Loucy (cell line): ENCODE results near the gene FUT4.
A peak's percentile ranks its signal among the peaks of the same experiment; 100 is the strongest.

Source experiments
- H2AFZ ChIP-seq: fragments of 200-600 bp; sonication (generic); 2 replicates; pipeline ENCODE4 v1.6.0; 2016; ENCODE audit warnings: antibody characterized with exemption, mild to moderate bottlenecking, low read length, moderate library complexity
- H3F3A ChIP-seq: fragments of 200-600 bp; 2 replicates; pipeline ENCODE4 v1.6.0; 2016; ENCODE audit warnings: antibody characterized with exemption, low read depth, mild to moderate bottlenecking
- H3K27me3 ChIP-seq: fragments of 200-600 bp; sonication (generic); 2 replicates; pipeline ENCODE4 v1.6.1; 2014; ENCODE audit warnings: low read length, mild to moderate bottlenecking; ENCODE audit not compliant: insufficient read depth, poor library complexity, severe bottlenecking
- H3K36me3 ChIP-seq: fragments of 200-600 bp; sonication (generic); 2 replicates; pipeline ENCODE4 v1.6.1; 2016; ENCODE audit warnings: low read length; ENCODE audit not compliant: insufficient read depth
- H3K4me1 ChIP-seq: fragments of 200-600 bp; sonication (generic); 2 replicates; pipeline ENCODE4 v1.5.1; 2014; ENCODE audit warnings: low read length, mild to moderate bottlenecking; ENCODE audit not compliant: insufficient read depth, poor library complexity, severe bottlenecking
- H3K4me2 ChIP-seq: fragments of 200-600 bp; sonication (generic); 2 replicates; pipeline ENCODE4 v1.6.0; 2014; ENCODE audit warnings: antibody characterized with exemption, low read length, low read depth, mild to moderate bottlenecking; ENCODE audit not compliant: poor library complexity, severe bottlenecking
- H3K4me3 ChIP-seq: fragments of 200-600 bp; sonication (generic); 2 replicates; pipeline ENCODE4 v1.5.1; 2014; ENCODE audit warnings: low read length, mild to moderate bottlenecking, mixed read lengths; ENCODE audit not compliant: poor library complexity, severe bottlenecking
- H3K79me2 ChIP-seq: fragments of 200-600 bp; sonication (generic); 2 replicates; pipeline ENCODE4 v1.6.1; 2014; ENCODE audit warnings: low read length; ENCODE audit not compliant: insufficient read depth
- H3K9ac ChIP-seq: fragments of 200-600 bp; sonication (generic); 2 replicates; pipeline ENCODE4 v1.6.0; 2014; ENCODE audit warnings: mild to moderate bottlenecking, low read depth, low read length, moderate library complexity; ENCODE audit not compliant: poor library complexity, severe bottlenecking
- H3K9me2 ChIP-seq: fragments of 200-600 bp; sonication (generic); replicated peaks from 2 replicates; pipeline ENCODE4 v1.6.1; 2016; ENCODE audit warnings: low read depth, low read length, mixed read lengths
- H3K9me3 ChIP-seq: fragments of 200-600 bp; sonication (generic); 2 replicates; pipeline ENCODE4 v1.6.1; 2014; ENCODE audit warnings: mild to moderate bottlenecking, antibody characterized with exemption, low read length, low read depth; ENCODE audit not compliant: insufficient read depth
- H4K20me1 ChIP-seq: fragments of 200-600 bp; sonication (generic); 2 replicates; pipeline ENCODE4 v1.6.0; 2014; ENCODE audit warnings: antibody characterized with exemption, low read length, mild to moderate bottlenecking; ENCODE audit not compliant: insufficient read depth, poor library complexity, severe bottlenecking
- EZH2phosphoT487 ChIP-seq: fragments of 200-600 bp; IDR thresholded peaks from 2 replicates; pipeline ENCODE4 v1.6.1; 2018; ENCODE audit warnings: antibody characterized with exemption, mild to moderate bottlenecking, moderate library complexity, borderline replicate concordance
- TF ChIP-seq, protein P1 (sequence below): fragments of 200-600 bp; sonication (generic); conservative IDR thresholded peaks from 2 replicates; pipeline ENCODE4 v1.5.1; 2014; ENCODE audit warnings: mild to moderate bottlenecking, antibody characterized with exemption, low read length

The FUT4 gene

DNA sequence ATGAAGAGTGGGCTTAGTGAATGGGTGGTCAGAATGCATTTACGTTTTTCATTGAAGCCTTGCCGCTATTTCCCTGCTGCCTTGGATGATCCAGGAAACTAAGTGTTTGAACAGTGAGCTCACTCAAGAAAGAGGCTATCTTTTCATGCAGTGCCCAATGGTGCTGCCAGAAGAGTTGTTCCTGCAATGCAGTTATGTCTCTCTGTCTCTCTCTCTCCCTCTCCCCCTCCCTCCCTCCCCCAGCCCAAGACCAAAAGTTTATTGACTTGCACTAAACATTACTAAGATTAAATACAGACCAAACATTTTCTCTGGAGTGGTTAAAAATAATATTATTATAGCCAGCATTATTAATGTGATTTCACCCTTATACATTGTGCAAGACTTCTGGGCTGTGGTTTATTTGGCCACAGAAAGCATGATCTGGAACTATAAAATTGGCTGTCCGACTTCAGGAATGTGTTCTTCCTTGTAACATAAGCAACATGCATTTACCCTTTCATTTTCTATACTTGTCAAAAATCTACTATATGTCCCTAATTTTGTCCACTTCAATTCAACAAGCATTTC lies 6.6 kb upstream of the FUT4 start:
- Histone ChIP-seq H3K79me2 (no peaks in the 10 kb centered on the region), H3F3A (no peaks in the 10 kb centered on the region), H3K9ac (no peak overlapping the region), H4K20me1 (no peaks in the 10 kb centered on the region), H3K4me3 (no peak overlapping the region), H2AFZ (no peak overlapping the region), H3K4me1 (peaks cover 5% of the 10 kb centered on the region), H3K9me2 (no peaks in the 10 kb centered on the region), H3K9me3 (no peaks in the 10 kb centered on the region), H3K27me3 (no peaks in the 10 kb centered on the region), H3K36me3 (no peaks in the 10 kb centered on the region), H3K4me2 (no peak overlapping the region)
- no peak for TF ChIP-seq EZH2phosphoT487

DNA sequence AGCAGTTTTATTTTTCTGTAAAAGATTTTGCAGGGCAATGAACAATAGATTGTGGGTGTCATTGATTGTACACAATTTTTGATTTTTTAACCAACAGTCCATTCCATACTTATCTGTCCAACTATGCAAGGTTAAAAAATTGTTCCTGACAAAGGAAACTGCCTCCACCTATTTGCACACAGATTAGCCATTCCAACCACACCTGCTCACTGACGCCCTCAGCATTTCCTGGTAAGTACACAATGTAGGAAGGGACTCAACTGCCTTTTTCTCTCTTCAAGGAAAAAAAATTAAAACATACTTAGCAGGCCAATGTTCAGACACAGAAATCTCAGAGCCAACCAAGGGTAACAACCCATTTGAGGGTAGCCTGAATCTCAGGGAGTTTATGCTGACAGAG lies 4.3 kb upstream of the FUT4 start:
- Histone ChIP-seq H3K36me3 (no peaks in the 10 kb centered on the region), H3K27me3 (no peaks in the 10 kb centered on the region), H3K4me1 (peaks cover 13% of the 10 kb centered on the region), H3K9ac (no peak overlapping the region), H3K4me2 (peak overlapping the region; percentile 19), H3K4me3 (no peak overlapping the region), H3K9me3 (no peaks in the 10 kb centered on the region), H3K9me2 (no peaks in the 10 kb centered on the region), H4K20me1 (no peaks in the 10 kb centered on the region), H2AFZ (peak overlapping the region; percentile 48; the same call in 1 of the 2 replicates), H3F3A (no peaks in the 10 kb centered on the region), H3K79me2 (peaks cover 8% of the 10 kb centered on the region)
- TF ChIP-seq, protein P1, sequence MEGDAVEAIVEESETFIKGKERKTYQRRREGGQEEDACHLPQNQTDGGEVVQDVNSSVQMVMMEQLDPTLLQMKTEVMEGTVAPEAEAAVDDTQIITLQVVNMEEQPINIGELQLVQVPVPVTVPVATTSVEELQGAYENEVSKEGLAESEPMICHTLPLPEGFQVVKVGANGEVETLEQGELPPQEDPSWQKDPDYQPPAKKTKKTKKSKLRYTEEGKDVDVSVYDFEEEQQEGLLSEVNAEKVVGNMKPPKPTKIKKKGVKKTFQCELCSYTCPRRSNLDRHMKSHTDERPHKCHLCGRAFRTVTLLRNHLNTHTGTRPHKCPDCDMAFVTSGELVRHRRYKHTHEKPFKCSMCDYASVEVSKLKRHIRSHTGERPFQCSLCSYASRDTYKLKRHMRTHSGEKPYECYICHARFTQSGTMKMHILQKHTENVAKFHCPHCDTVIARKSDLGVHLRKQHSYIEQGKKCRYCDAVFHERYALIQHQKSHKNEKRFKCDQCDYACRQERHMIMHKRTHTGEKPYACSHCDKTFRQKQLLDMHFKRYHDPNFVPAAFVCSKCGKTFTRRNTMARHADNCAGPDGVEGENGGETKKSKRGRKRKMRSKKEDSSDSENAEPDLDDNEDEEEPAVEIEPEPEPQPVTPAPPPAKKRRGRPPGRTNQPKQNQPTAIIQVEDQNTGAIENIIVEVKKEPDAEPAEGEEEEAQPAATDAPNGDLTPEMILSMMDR = no peak
- TF ChIP-seq EZH2phosphoT487 = no peak

DNA sequence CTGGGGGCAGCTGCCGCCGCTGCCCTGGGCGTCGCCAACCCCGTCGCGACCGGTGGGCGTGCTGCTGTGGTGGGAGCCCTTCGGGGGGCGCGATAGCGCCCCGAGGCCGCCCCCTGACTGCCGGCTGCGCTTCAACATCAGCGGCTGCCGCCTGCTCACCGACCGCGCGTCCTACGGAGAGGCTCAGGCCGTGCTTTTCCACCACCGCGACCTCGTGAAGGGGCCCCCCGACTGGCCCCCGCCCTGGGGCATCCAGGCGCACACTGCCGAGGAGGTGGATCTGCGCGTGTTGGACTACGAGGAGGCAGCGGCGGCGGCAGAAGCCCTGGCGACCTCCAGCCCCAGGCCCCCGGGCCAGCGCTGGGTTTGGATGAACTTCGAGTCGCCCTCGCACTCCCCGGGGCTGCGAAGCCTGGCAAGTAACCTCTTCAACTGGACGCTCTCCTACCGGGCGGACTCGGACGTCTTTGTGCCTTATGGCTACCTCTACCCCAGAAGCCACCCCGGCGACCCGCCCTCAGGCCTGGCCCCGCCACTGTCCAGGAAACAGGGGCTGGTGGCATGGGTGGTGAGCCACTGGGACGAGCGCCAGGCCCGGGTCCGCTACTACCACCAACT lies 1.0 kb downstream of the FUT4 start:
- Histone ChIP-seq H3K4me3 (peak overlapping the region; percentile 74), H3K9me2 (no peaks in the 10 kb centered on the region), H4K20me1 (peaks cover 48% of the 10 kb centered on the region), H3K79me2 (peaks cover 60% of the 10 kb centered on the region), H3K9me3 (no peaks in the 10 kb centered on the region), H3K36me3 (no peaks in the 10 kb centered on the region), H3K9ac (peak overlapping the region; percentile 85), H2AFZ (no peak overlapping the region; the same call in 1 of the 2 replicates), H3K4me1 (peaks cover 47% of the 10 kb centered on the region), H3K4me2 (peak overlapping the region; percentile 76), H3K27me3 (no peaks in the 10 kb centered on the region), H3F3A (no peaks in the 10 kb centered on the region)
- TF ChIP-seq, protein P1 = no peak
- no peak for TF ChIP-seq EZH2phosphoT487
